HepG2 (cell line): ENCODE measurements around the gene FUT3. TPM values are rescaled to one million over a fixed set of nuclear protein-coding genes. Genes with fewer than 3 reads are reported as not detected.

ENCODE experiments used
- AHR ChIP-seq: IDR thresholded peaks from 2 replicates; pipeline ENCODE4 v1.6.1; 2018; ENCODE audit warnings: missing genetic modification reagents, missing compliant biosample characterization
- CEBPB ChIP-seq: IDR thresholded peaks from 2 replicates; pipeline ENCODE4 v1.6.1; 2011; ENCODE audit warnings: low read depth, low read length, improper control_type of control experiment, borderline replicate concordance
- FIP1L1 ChIP-seq: fragments of 200-400 bp; formaldehyde crosslinking; IDR thresholded peaks from 2 replicates; pipeline ENCODE4 v1.6.1; 2018; ENCODE audit warnings: low read depth, mild to moderate bottlenecking, low read length, moderate library complexity, borderline replicate concordance; ENCODE audit not compliant: insufficient read depth
- FOXA1 ChIP-seq, 2 experiments: fragments of 450-650 bp in 1 of 2; sonication (generic) in 1 of 2; formaldehyde crosslinking in 1 of 2; IDR thresholded peaks; 2 replicates each; pipeline versions ENCODE4 v1.4.0 to v1.6.1; 2016 to 2020; ENCODE audit warnings: missing genetic modification reagents in 1 of 2
- HDAC2 ChIP-seq: sonication (generic); formaldehyde crosslinking; IDR thresholded peaks from 2 replicates; pipeline ENCODE4 v1.4.0; 2020; ENCODE audit warnings: missing genetic modification reagents
- HMG20A ChIP-seq: IDR thresholded peaks from 2 replicates; pipeline ENCODE4 v1.6.1; 2016; ENCODE audit warnings: borderline replicate concordance
- JUNB ChIP-seq: sonication (generic); formaldehyde crosslinking; IDR thresholded peaks from 2 replicates; pipeline ENCODE4 v1.8.0; 2022; ENCODE audit warnings: missing genetic modification reagents, mild to moderate bottlenecking, borderline replicate concordance
- KDM5B ChIP-seq: sonication (generic); formaldehyde crosslinking; IDR thresholded peaks from 2 replicates; pipeline ENCODE4 v1.4.0; 2020; ENCODE audit warnings: missing genetic modification reagents, mild to moderate bottlenecking, borderline replicate concordance
- MED1 ChIP-seq: sonication (generic); formaldehyde crosslinking; IDR thresholded peaks from 2 replicates; pipeline ENCODE4 v1.4.0; 2020; ENCODE audit warnings: missing genetic modification reagents
- NR2F6 ChIP-seq, 2 experiments: IDR thresholded peaks; 2 replicates each; pipeline ENCODE4 v1.6.1; 2016; ENCODE audit warnings: antibody characterized with exemption in 1 of 2, mild to moderate bottlenecking in 1 of 2
- RAD21 ChIP-seq: fragments of 450-650 bp; formaldehyde crosslinking; IDR thresholded peaks from 2 replicates; pipeline ENCODE4 v1.5.0; 2020; ENCODE audit warnings: mild to moderate bottlenecking
- SP140L ChIP-seq: sonication (generic); formaldehyde crosslinking; IDR thresholded peaks from 2 replicates; pipeline ENCODE4 v1.4.0; 2020; ENCODE audit warnings: missing genetic modification reagents, borderline replicate concordance
- TEAD3 ChIP-seq: optimal IDR thresholded peaks from 2 replicates; pipeline ENCODE3; 2016; ENCODE audit warnings: borderline replicate concordance
- TSC22D2 ChIP-seq: sonication (generic); formaldehyde crosslinking; IDR thresholded peaks from 2 replicates; pipeline ENCODE4 v1.5.1; 2020; ENCODE audit warnings: missing genetic modification reagents, mild to moderate bottlenecking, borderline replicate concordance
- ZBTB20 ChIP-seq: sonication (generic); formaldehyde crosslinking; IDR thresholded peaks from 2 replicates; pipeline ENCODE4 v1.8.1; 2023; ENCODE audit warnings: missing genetic modification reagents, low read depth, mild to moderate bottlenecking, borderline replicate concordance
- ZFX ChIP-seq: sonication (generic); formaldehyde crosslinking; IDR thresholded peaks from 2 replicates; pipeline ENCODE4 v1.4.0; 2020; ENCODE audit warnings: mild to moderate bottlenecking, low read depth, missing genetic modification reagents, moderate library complexity
- ZFY ChIP-seq: sonication (generic); formaldehyde crosslinking; IDR thresholded peaks from 2 replicates; pipeline ENCODE4 v1.4.0; 2020; ENCODE audit warnings: missing genetic modification reagents
- ZNF10 ChIP-seq: sonication (generic); formaldehyde crosslinking; IDR thresholded peaks from 2 replicates; pipeline ENCODE4 v1.4.0; 2020; ENCODE audit warnings: mild to moderate bottlenecking, low read depth, missing genetic modification reagents, borderline replicate concordance
- ZNF230 ChIP-seq: sonication (generic); formaldehyde crosslinking; IDR thresholded peaks from 2 replicates; pipeline ENCODE4 v1.4.0; 2020; ENCODE audit warnings: mild to moderate bottlenecking, missing genetic modification reagents
- ZNF264 ChIP-seq: sonication (generic); formaldehyde crosslinking; IDR thresholded peaks from 2 replicates; pipeline ENCODE4 v1.4.0; 2020; ENCODE audit warnings: missing genetic modification reagents
- ZNF543 ChIP-seq: sonication (generic); formaldehyde crosslinking; IDR thresholded peaks from 2 replicates; pipeline ENCODE4 v1.4.0; 2020; ENCODE audit warnings: mild to moderate bottlenecking, missing genetic modification reagents
- ZNF737 ChIP-seq: sonication (generic); formaldehyde crosslinking; IDR thresholded peaks from 2 replicates; pipeline ENCODE4 v1.5.0; 2020; ENCODE audit warnings: missing genetic modification reagents, mild to moderate bottlenecking, borderline replicate concordance
- ZNF75D ChIP-seq: sonication (generic); formaldehyde crosslinking; IDR thresholded peaks from 2 replicates; pipeline ENCODE4 v1.8.1; 2023; ENCODE audit warnings: missing genetic modification reagents, mild to moderate bottlenecking, borderline replicate concordance
- ZNF775 ChIP-seq: sonication (generic); formaldehyde crosslinking; IDR thresholded peaks from 2 replicates; pipeline ENCODE4 v1.4.0; 2020; ENCODE audit warnings: missing genetic modification reagents, mild to moderate bottlenecking, moderate library complexity, borderline replicate concordance
- polyA plus RNA-seq, 8 experiments: library from polyadenylated mRNA; depleted of rRNA in 3 of 8; stranded (reverse) in 7 of 8; unstranded in 1 of 8; fragments of >200 nt; fragmentation: Illumina TruSeq in 4 of 8; extraction: Trizol in 4 of 8; gene quantifications; 2 replicates each; pipeline versions ENCODE4 v1.2.1 to v1.2.3, GENCODE V29; 2011 to 2016; ENCODE audit warnings: low read depth in 4 of 8, missing spikeins in 1 of 8, mixed read lengths in 1 of 8; ENCODE audit not compliant: insufficient read depth in 1 of 8
- total RNA-seq, 5 experiments: library from RNA; depleted of rRNA; stranded (reverse); fragments of >200 nt; fragmentation: Illumina TruSeq; extraction: Trizol; gene quantifications; 2 replicates each; pipeline ENCODE4 v1.2.3, GENCODE V29; 2016; ENCODE audit warnings: low read depth in 1 of 5
- TF ChIP-seq, protein P1 (sequence below): sonication (generic); formaldehyde crosslinking; IDR thresholded peaks from 2 replicates; pipeline ENCODE4 v1.4.0; 2020; ENCODE audit warnings: missing genetic modification reagents, borderline replicate concordance
- TF ChIP-seq, protein P2 (sequence below): conservative IDR thresholded peaks from 2 replicates; pipeline ENCODE4 v1.6.1; 2018; ENCODE audit warnings: missing genetic modification reagents
- TF ChIP-seq, protein P3 (sequence below): sonication (generic); formaldehyde crosslinking; IDR thresholded peaks from 2 replicates; pipeline ENCODE4 v1.9.0; 2022; ENCODE audit warnings: missing genetic modification reagents, mild to moderate bottlenecking, borderline replicate concordance

Gene FUT3
- total and polyA plus RNA-seq, 2 of the 13 experiments (the other 11 are each of a cell fraction or from before 2014, with no cell fraction given), result 0.53 to 1.1 TPM

DNA sequence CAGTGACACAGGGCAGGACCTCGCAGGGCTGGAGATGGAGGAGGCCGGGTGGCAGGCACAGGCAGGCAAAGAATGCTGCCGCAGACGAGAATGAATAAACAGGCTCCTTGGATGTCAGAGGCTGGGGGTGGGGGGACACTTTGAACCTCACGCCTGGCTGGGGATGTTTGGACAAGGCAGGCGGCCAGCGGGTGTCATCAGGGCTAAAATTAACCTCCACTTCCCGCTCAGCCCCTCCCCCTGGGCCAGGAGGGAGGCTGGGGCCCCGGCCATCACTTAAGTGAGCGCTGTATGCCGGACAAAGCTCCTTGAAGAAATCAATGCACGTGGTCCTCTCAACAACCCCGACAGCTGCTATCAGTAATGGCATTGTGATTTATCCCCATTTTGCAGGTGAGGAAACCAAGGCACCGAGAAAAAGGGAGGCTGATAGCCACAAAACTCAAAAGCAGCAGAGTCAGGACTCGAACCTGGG lies 29.4 kb upstream of the FUT3 start (continued):
- TF ChIP-seq, protein P1, sequence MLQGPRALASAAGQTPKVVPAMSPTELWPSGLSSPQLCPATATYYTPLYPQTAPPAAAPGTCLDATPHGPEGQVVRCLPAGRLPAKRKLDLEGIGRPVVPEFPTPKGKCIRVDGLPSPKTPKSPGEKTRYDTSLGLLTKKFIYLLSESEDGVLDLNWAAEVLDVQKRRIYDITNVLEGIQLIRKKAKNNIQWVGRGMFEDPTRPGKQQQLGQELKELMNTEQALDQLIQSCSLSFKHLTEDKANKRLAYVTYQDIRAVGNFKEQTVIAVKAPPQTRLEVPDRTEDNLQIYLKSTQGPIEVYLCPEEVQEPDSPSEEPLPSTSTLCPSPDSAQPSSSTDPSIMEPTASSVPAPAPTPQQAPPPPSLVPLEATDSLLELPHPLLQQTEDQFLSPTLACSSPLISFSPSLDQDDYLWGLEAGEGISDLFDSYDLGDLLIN (CRISPR knock-in tag), result no peak
- TF ChIP-seq, protein P2, sequence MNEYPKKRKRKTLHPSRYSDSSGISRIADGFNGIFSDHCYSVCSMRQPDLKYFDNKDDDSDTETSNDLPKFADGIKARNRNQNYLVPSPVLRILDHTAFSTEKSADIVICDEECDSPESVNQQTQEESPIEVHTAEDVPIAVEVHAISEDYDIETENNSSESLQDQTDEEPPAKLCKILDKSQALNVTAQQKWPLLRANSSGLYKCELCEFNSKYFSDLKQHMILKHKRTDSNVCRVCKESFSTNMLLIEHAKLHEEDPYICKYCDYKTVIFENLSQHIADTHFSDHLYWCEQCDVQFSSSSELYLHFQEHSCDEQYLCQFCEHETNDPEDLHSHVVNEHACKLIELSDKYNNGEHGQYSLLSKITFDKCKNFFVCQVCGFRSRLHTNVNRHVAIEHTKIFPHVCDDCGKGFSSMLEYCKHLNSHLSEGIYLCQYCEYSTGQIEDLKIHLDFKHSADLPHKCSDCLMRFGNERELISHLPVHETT (CRISPR knock-in tag), result no peak
- TF ChIP-seq TSC22D2 (CRISPR knock-in tag) (no peak), AHR (CRISPR knock-in tag) (no peak), ZNF10 (CRISPR knock-in tag) (no peak), HDAC2 (CRISPR knock-in tag) (peak; percentile 47; the same call in 1 of the 2 replicates), ZNF737 (no peak), ZBTB20 (no peak), FOXA1 (IDR thresholded peaks at IDR 0.05) (no peak), FOXA1 (CRISPR knock-in tag; IDR thresholded peaks at IDR 0.05) (peak; percentile 61), ZNF75D (no peak), NR2F6 (IDR thresholded peaks at IDR 0.05) (peak; percentile 56; the same call in 1 of the 2 replicates), NR2F6 (CRISPR knock-in tag; IDR thresholded peaks at IDR 0.05) (peak; percentile 53), JUNB (CRISPR knock-in tag) (no peak), SP140L (CRISPR knock-in tag) (0 out of 2 replicates have a peak, but pooled peaks have one; percentile 41), HMG20A (0 out of 2 replicates have a peak, but pooled peaks have one; percentile 45), FIP1L1 (no peak), KDM5B (peak; percentile 57; the same call in 1 of the 2 replicates), TEAD3 (peak; percentile 88), ZNF775 (no peak), ZNF264 (CRISPR knock-in tag) (peak; percentile 93), CEBPB (no peak), ZNF230 (CRISPR knock-in tag) (no peak), ZFX (CRISPR knock-in tag) (peak; percentile 25; the same call in 1 of the 2 replicates), ZNF543 (CRISPR knock-in tag) (peak; percentile 100), RAD21 (CRISPR knock-in tag) (no peak; the same call in 1 of the 2 replicates), ZFY (CRISPR knock-in tag) (peak; percentile 44; the same call in 1 of the 2 replicates), MED1 (CRISPR knock-in tag) (peak; percentile 93)
- TF ChIP-seq, protein P3, sequence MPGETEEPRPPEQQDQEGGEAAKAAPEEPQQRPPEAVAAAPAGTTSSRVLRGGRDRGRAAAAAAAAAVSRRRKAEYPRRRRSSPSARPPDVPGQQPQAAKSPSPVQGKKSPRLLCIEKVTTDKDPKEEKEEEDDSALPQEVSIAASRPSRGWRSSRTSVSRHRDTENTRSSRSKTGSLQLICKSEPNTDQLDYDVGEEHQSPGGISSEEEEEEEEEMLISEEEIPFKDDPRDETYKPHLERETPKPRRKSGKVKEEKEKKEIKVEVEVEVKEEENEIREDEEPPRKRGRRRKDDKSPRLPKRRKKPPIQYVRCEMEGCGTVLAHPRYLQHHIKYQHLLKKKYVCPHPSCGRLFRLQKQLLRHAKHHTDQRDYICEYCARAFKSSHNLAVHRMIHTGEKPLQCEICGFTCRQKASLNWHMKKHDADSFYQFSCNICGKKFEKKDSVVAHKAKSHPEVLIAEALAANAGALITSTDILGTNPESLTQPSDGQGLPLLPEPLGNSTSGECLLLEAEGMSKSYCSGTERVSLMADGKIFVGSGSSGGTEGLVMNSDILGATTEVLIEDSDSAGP (CRISPR knock-in tag), result peak; percentile 64; the same call in 1 of the 2 replicates
